Thoracic aorta (tissue), 2 donors: ENCODE data around the gene RHBDD2. TPM values are rescaled to one million over a fixed set of nuclear protein-coding genes. Genes with fewer than 3 reads are reported as not detected.
"Not testable (repeated sequence)": the region's sequence is repeated elsewhere in the genome, so short reads cannot be mapped to it uniquely, and the experiment has no call there.

ENCODE experiments used
- ATAC-seq: fragments of 150-250 bp; one replicate; pipeline ENCODE4 v1.8.0; 2017; ENCODE audit warnings: low read depth; ENCODE audit not compliant: insufficient number of reproducible peaks, low FRiP score
- DNase-seq: peaks from one replicate; pipeline ENCODE4 v3.0.0-alpha.2; 2020; ENCODE audit warnings: low spot score
- H3K27ac ChIP-seq, 2 donors: fragments of 200-600 bp; sonication (generic); 1 replicate in 1 of 2; 2 replicates in 1 of 2; pipeline ENCODE4 v1.5.1; 2016; ENCODE audit warnings: mild to moderate bottlenecking in 2 of 2, moderate library complexity in 2 of 2
- H3K27me3 ChIP-seq: fragments of 200-600 bp; sonication (generic); replicated peaks from 2 replicates; pipeline ENCODE4 v1.6.0; 2016; ENCODE audit warnings: mild to moderate bottlenecking; ENCODE audit not compliant: insufficient read depth
- H3K36me3 ChIP-seq: fragments of 200-600 bp; sonication (generic); one replicate; pipeline ENCODE4 v1.5.1; 2016
- H3K4me1 ChIP-seq, 2 donors: fragments of 200-600 bp; sonication (generic); 1 replicate in 1 of 2; 2 replicates in 1 of 2; pipeline versions ENCODE4 v1.5.1 to v1.6.0; 2016; ENCODE audit warnings: low read depth in 2 of 2, mild to moderate bottlenecking in 1 of 2; ENCODE audit not compliant: control insufficient read depth in 1 of 2
- H3K4me3 ChIP-seq: fragments of 200-600 bp; sonication (generic); 2 replicates; pipeline ENCODE4 v1.5.1; 2016; ENCODE audit warnings: mild to moderate bottlenecking
- H3K9me3 ChIP-seq: fragments of 200-600 bp; sonication (generic); 2 replicates; pipeline ENCODE4 v1.5.1; 2016
- CTCF ChIP-seq: fragments of 200-600 bp; sonication (generic); IDR thresholded peaks from one replicate; pipeline ENCODE4 v1.5.1; 2019; ENCODE audit warnings: antibody characterized with exemption
- total RNA-seq, 2 donors: library from RNA; depleted of rRNA; stranded (reverse); fragments of >200 nt; gene quantifications; one replicate each; pipeline versions ENCODE4 v1.1.0 to v1.2.3, GENCODE V29; 2016

The RHBDD2 gene
- total RNA-seq, 2 donors from 2014 or later, result 36.5 to 52.4 TPM

GRCh38 chr7:75900617-75901315 lies 21.9 kb downstream of the RHBDD2 start:
- Histone ChIP-seq H3K27me3 (no peaks in the 10 kb centered on the region), H3K4me3 (no peak overlapping the region), H3K36me3 (no peaks in the 10 kb centered on the region), H3K9me3 (no peaks in the 10 kb centered on the region), H3K4me1 (no peaks in the 10 kb centered on the region), H3K27ac (no peak overlapping the region)
- DNase-seq (no peak), ATAC-seq (no peak)
- no peak for TF ChIP-seq CTCF

- no peak for ATAC-seq
- TF ChIP-seq CTCF, result no peak
- Histone ChIP-seq H3K36me3 (no peaks in the 10 kb centered on the region), H3K27me3 (no peaks in the 10 kb centered on the region), H3K27ac (no peak overlapping the region), H3K4me3 (no peak overlapping the region), H3K9me3 (no peaks in the 10 kb centered on the region), H3K4me1 (no peaks in the 10 kb centered on the region)
- DNase-seq, result peak; percentile 19
Observed at GRCh38 chr7:75905785-75906604, 27.2 kb downstream of the RHBDD2 start.

- ATAC-seq (no peak), DNase-seq (no peak)
- TF ChIP-seq CTCF, result no peak
- Histone ChIP-seq H3K27me3 (no peaks in the 10 kb centered on the region), H3K4me1 (no peaks in the 10 kb centered on the region), H3K4me3 (no peak overlapping the region), H3K9me3 (no peaks in the 10 kb centered on the region), H3K27ac (no peak overlapping the region), H3K36me3 (no peaks in the 10 kb centered on the region)
Observed at GRCh38 chr7:75906991-75907667, 28.3 kb downstream of the RHBDD2 start.

GRCh38 chr7:75907668-75908039 lies 28.8 kb downstream of the RHBDD2 start:
- not testable (repeated sequence) for H3K27me3 ChIP-seq, H3K36me3 ChIP-seq, H3K4me1 ChIP-seq, H3K9me3 ChIP-seq, ATAC-seq, H3K27ac ChIP-seq, DNase-seq, H3K4me3 ChIP-seq

GRCh38 chr7:75909521-75910132 lies 30.8 kb downstream of the RHBDD2 start:
- no peaks in the 10 kb centered on the region for H3K9me3 ChIP-seq
- H3K4me3 ChIP-seq, result no peak overlapping the region
- no peak for DNase-seq
- ATAC-seq, result no peak
- no peaks in the 10 kb centered on the region for H3K27me3 ChIP-seq
- H3K4me1 ChIP-seq, result peaks cover 6 to 8% of the 10 kb centered on the region in 2 donors
- H3K36me3 ChIP-seq, result no peaks in the 10 kb centered on the region
- H3K27ac ChIP-seq, result no peak overlapping the region
- TF ChIP-seq CTCF, result no peak

GRCh38 chr7:75911186-75911585 lies 32.4 kb downstream of the RHBDD2 start:
- not testable (repeated sequence) for H3K36me3 ChIP-seq, H3K27ac ChIP-seq, ATAC-seq, H3K27me3 ChIP-seq, H3K4me3 ChIP-seq, H3K4me1 ChIP-seq, H3K9me3 ChIP-seq, DNase-seq
